Retinal pigment epithelial cell (primary cell): ENCODE measurements around the gene ZNF48.

ENCODE experiments used
- DNase-seq: peaks from one replicate; pipeline ENCODE4 v3.0.0-alpha.2; 2010; ENCODE audit warnings: low read depth
- H3K4me3 ChIP-seq: 2 replicates; pipeline ENCODE4 v1.5.1; 2011; ENCODE audit warnings: mild to moderate bottlenecking, low read length, control low read depth, moderate library complexity
- CTCF ChIP-seq: conservative IDR thresholded peaks from 2 replicates; pipeline ENCODE4 v1.5.1; 2011; ENCODE audit warnings: low read depth, low read length, control low read depth, inconsistent platforms

Gene ZNF48

GRCh38 chr16:30421010-30421409 is 25.8 kb downstream of the ZNF48 start:
- no peak overlapping the region for H3K4me3 ChIP-seq
- no peak for DNase-seq
- TF ChIP-seq CTCF = no peak

- no peak for TF ChIP-seq CTCF
- no peak overlapping the region for H3K4me3 ChIP-seq
- no peak for DNase-seq
Measured at GRCh38 chr16:30428055-30428454, 32.8 kb downstream of the ZNF48 start.

GRCh38 chr16:30429418-30429677 is 34.1 kb downstream of the ZNF48 start:
- TF ChIP-seq CTCF = no peak
- H3K4me3 ChIP-seq = peak overlapping the region; percentile 68
- no peak for DNase-seq

GRCh38 chr16:30429678-30430427 is 34.6 kb downstream of the ZNF48 start, which contains the start of gene DCTPP1:
DCTPP1 (minus strand) TSS chr16:30430030; CDS start chr16:30429980, 50 bp downstream.
- H3K4me3 ChIP-seq = peak within 1 kb of the TSS; percentile 68
- peak; percentile 91 for TF ChIP-seq CTCF
- DNase-seq = peak; percentile 98

- no peak for TF ChIP-seq CTCF
- DNase-seq = no peak
- no peak overlapping the region for H3K4me3 ChIP-seq
Measured at GRCh38 chr16:30430428-30430970, 35.3 kb downstream of the ZNF48 start.

- DNase-seq = no peak
- TF ChIP-seq CTCF = no peak
- H3K4me3 ChIP-seq = no peak overlapping the region
Measured at GRCh38 chr16:30434852-30435251, 39.6 kb downstream of the ZNF48 start.

GRCh38 chr16:30437511-30438046 is 42.4 kb downstream of the ZNF48 start:
- H3K4me3 ChIP-seq = no peak overlapping the region
- DNase-seq = no peak
- no peak for TF ChIP-seq CTCF
